UCSD-AML1 (cell line): ENCODE measurements around the gene AGXT.
A peak's percentile ranks its signal among the peaks of the same experiment; 100 is the strongest.
"Not testable (repeated sequence)": the region's sequence is repeated elsewhere in the genome, so short reads cannot be mapped to it uniquely, and the experiment has no call there.

Experiments
- DNase-seq: peaks from one replicate; lab custom pipeline; 2025; ENCODE audit not compliant: unreplicated experiment; lab: John Stamatoyannopoulos, UW

The AGXT gene

DNA sequence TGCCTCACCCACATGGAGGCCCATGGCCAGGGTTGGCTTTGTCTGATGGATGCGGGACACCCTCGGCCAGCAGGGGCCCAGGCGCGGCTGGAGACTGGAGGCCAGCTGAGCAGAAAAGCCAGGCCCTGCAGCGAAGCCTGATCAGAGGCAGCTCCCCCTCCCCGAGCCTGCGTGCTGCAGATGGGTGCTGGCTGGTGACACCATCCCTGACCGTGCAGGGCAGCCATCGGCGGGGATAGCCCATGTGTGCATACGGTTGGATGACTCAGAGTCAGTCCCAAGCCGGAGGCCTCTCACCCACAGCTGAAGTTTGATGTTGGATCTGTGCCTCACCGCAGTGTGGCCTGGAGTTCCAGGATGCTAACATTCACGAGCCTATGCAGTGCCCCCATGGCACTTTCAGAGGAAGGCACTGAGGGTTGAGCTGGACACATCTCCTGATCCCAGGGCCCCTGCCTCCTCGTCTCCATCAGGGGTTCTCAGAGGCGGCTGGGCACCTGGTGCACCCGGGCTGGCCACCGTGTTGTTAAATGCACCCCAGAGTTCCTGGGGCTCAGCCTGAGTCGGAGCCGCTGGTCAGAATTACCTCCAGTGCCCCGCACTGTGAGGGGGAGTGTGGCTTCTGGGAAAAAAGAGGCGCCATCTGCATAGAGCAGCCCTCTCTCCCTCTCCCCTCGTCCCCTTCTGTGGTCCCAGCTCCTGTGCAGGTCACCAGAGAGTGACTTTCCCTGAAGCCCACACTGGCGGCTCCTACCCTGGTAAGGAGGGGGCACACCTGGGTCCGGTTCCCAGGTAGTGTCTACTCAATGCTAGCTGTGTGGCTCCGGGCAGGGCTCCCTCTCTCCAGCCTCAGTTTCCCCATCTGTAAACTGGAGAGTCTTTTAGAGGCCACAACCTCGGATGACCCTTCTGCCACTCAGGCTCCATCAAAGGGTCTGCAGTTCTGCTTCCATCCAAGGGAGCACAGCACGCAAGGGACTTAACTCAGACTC is 29.2 kb upstream of the AGXT start:
- DNase-seq: no peak

DNA sequence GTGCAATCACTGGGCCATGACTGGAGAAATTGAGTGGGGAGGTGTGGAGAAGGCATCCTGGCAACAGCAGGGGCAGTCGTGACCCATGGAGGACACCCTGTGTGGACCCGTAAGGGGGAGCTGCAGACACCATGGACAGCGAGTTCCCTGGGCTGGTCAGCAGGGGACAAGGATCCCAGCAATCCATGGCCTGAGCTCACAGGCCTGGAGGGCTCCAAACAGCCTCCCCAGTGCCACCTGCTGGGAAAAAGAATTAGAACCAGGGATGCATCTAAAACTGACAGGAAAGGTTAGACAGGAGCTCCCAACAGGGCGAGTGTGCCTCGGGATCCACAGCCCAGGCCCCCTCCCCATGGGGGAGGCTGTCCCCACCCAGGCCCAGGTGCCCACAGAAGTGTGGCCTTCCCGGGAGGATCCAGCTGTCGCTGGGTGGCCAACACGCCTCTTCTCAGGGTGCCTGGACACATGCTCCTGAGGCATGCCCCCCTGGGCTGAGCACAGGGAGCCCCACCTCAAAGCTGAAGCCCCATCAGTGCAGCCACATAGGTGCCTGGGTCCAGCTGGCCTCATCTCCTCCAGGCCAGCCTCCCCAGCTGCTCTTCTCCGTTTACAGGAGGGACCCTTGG is 28.1 kb upstream of the AGXT start:
- peak; percentile 32 for DNase-seq

DNA sequence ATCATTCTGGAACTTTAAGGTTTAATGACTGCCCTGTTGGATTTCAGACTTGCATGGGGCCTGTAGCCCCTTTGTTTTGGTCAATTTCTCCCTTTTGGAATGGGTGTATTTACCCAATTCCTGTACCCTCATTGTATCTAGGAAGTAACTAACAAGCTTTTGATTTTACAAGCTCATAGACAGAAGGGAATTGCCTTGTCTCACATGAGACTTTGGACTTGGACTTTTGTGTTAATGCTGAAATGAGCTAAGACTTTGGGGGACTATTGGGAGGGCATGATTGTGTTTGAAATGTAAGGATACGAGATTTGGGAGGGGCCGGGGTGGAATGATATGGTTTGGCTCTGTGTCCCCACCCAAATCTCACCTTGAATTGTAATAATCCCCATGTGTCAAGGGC is 22.3 kb upstream of the AGXT start:
- not testable (repeated sequence) for DNase-seq

DNA sequence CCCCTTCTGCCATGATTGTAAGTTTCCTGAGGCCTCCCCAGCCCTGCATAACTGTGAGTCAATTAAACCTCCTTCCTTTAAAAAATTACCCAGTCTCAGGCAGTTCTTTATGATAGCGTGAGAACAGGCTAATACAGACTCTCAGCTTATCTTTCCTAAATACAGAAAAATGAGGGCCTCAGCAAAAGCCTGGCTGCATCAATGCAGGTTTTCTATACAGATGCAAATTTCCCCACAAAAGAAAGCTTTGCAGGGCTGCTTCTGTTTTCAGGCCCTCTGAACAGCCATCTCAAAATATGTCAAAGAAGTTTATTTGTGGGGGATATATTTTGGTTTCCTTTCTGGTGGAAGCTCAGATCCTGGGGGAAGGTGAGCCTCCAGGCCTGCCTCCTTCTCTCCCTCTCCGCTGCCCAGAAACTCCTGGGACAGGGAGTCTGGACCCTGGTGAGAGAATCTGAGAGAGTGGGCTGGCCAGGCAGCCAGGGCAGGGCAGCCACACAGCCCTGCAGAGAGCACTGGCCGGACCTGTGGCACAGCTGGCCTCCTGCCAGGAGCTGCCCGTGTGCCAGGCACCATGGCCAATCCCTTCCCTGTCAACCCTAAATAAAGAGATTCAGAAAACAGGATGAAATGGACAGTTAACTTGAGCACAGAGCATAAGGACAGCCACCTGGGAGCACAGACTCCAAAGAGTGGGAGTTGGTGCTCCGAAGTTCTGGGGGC is 21.6 kb upstream of the AGXT start:
- no peak for DNase-seq

DNA sequence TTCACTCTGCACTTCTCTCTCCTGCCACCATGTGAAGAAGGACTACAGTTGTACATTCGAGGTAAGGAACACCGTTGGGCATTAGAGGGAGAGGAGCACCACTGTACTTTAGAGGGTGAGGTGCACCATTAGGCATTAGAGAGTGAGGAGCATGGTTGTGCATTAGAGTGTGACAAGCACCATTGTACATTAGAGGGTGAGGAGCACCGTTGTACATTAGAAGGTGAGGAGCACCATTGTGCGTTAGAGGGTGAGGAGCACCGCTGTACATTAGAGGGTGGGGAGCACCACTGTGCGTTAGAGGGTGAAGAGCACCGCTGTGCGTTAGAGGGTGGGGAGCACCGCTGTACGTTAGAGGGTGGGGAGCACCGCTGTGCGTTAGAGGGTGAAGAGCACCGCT is 20.8 kb upstream of the AGXT start:
- no peak for DNase-seq

DNA sequence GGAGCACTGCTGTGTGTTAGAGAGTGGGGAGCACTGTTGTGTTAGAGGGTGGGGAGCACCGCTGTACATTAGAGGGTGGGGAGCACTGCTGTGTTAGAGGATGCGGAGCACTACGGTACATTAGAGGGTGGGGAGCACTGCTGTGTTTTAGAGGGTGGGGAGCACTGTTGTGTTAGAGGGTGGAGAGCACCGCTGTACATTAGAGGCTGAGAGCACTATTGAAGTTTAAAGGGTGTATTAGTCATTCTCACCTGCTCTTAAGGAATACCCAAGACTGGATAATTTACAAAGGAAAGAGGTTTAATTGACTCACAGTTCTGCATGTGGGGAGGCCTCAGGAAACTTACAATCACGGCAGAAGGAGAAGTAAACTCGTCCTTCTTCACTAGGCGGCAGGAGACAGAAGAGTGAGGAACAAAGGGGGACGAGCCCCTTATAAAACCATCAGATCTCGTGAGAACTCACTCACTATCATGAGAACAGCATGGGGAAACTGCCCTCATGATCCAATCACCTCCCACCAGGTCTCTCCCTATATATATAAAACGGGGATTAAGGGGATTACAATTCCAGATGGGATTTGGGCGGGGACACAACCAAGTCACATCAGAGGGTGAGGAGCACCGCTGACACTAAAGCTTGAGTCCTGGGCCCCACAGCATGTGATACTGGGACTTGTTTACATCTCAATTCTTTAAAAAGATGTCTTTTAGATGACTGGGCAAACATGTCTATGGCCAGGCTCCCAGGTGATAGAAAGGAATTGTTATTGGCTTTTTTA is 19.5 kb upstream of the AGXT start:
- no peak for DNase-seq

DNA sequence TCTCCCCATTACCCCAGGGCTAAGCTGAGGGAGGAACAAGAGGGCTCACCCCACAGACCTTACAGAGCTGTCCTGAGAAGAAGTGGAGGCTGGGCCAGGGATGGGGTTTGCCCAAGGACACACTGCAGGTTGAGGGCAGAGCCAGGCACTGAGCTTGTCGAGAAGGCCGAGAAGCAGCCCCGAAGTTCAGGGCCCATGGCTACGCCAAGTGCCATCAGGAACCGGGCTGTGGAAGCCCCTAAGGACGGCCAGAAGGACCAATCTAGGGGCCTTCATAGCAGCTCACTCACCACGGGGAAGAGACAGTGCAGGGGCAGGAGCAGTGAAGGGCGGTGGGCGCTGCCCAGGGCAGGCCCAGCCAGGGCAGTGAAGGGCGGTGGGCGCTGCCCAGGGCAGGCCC is 18.6 kb upstream of the AGXT start:
- no peak for DNase-seq

DNA sequence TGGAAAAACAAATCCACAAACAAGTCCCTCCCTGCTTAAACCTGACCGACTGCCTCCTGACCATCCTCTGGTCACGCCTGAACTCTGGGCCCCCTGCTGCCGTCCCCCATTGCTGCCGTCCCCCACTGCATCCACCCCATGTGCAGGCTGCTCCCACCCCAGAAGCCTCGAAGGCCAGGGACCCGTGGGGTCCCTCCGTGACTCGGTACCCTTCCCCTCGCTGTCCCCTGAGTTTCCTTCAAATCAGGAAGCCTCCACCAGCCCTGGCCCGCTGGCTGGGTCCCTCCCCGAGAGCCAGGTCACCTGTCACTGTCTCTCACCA is 17.9 kb upstream of the AGXT start:
- DNase-seq: no peak

DNA sequence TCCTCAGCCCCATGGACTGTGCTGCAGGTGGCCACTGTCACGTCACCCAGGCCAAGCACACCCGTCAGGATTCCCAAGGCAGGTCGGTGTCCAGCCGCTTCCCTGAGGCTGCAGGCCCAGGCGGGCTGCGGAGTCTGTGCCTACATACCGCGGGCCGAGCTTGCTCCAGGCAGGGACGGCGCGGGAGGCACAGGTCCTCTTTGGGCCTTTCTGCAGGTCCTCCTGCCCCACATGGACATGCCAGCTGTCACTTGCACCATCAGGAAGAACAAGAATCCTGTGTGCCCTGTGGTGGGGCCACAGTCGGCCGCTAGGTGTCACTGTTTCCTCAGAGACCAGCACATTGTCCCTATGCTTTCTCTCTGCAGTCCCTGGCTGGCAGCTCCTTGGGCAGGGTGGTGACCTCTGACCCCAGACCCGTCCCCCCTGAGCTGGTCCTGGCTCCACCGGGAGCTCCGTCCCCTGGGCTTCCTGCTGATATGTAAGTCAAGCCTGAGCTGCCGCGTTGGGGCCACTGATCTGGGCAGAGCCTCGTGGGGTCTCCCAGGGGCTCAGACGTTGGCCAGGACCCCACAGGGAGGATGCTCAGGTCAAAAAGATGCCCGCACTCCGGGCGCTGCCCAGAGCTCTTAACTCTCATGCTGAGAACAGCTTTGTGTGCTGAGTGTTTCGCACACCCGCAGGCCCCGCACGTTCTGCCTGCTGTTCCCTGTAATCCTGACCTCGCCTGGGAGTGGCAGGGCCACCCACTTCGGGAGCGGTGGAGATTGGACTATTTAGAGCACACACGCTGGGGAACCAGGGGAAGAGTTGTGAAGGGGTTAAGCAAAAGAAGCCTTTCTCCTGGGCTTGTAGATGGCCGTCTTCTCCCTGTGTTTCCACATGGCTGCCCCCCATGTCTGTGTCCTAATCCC is 17.3 kb upstream of the AGXT start:
- DNase-seq: peak; percentile 81

DNA sequence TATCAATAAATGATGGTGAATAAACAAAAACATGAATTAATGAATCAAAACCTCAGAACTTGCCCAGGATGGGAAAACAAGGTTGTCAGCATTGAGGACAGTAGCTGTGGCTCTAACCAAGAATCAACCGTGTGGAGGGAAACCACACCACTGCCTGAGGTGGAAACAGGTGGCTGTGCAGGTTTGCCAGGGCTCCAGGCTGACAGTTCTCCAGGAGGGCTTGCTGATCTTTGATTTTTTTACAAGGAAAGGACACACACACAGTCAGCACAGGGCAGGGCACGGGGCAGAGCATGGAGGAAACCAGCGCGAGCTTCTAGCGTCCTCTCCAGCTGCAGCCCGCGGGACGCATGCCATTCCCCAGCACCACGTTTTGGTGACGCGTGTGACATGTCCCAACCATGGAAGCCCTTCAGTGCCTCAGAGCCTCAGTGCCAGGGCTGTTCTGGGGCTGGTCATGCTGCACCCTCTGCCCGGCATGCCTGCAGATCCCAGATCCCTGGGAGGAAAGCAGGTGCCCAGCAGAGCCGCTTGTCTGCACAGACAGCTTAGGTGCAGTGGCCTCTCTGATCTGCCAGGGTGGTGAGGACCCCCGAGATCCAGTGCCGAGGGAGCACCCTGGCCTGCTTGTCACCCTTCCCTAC is 15.8 kb upstream of the AGXT start:
- no peak for DNase-seq

DNA sequence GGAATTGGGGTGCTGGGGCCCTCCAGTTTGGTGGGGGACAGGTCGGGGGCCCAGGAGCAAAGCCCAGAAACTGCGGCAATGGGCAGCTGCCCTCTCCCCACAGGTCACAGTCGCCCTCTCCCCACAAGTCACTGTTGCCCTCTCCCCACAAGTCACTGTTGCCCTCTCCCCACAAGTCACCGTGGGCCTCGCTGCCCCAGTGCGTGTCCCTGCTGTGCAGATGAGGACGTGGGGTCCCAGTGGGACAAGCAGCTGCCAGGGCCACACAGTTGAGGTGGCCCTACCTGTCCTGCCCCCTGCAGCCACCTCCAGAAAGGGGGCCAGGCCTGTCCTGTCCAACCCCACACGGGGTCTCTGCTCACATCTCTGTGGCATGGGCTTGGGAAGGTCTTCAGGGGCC is 13.0 kb upstream of the AGXT start:
- DNase-seq: no peak

DNA sequence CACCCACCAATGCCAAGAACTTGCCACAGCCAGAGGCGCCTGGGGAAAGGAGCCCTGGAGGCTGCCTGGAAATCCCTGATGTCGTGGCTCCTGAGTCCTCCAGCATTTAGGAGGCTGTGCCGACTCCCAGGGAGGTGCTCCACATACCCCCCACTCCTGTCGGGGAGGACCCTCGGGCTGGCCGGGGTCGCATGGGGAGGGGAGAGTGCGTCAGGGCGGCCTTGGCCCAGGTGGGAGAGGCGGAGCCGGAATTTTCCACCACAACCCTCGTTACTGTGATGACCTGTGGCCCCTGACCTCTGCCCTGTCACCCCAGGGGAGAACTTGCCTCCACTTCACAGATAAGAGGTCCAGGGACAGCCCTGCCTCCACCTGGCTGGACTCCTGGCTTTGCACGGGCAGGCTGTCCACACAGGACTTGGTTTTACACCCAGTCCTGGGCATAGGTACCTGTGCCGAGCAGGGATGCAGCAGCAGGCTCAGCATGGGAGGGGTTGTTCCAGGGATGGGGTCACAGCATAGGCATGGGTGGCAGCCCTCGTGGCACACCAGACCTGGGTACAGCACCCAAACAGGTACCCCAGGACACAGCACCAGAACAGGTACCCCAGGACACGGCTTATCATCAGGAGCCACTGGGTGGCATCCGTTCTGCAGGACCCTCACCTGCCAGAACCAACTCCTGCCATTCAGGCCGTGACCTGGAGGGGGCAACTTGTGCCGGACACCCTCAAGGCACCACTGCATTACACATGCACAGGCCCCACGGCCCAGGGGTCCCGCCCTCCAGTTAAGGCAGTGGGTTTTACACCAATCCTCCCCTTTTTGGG is 12.3 kb upstream of the AGXT start:
- DNase-seq: no peak

DNA sequence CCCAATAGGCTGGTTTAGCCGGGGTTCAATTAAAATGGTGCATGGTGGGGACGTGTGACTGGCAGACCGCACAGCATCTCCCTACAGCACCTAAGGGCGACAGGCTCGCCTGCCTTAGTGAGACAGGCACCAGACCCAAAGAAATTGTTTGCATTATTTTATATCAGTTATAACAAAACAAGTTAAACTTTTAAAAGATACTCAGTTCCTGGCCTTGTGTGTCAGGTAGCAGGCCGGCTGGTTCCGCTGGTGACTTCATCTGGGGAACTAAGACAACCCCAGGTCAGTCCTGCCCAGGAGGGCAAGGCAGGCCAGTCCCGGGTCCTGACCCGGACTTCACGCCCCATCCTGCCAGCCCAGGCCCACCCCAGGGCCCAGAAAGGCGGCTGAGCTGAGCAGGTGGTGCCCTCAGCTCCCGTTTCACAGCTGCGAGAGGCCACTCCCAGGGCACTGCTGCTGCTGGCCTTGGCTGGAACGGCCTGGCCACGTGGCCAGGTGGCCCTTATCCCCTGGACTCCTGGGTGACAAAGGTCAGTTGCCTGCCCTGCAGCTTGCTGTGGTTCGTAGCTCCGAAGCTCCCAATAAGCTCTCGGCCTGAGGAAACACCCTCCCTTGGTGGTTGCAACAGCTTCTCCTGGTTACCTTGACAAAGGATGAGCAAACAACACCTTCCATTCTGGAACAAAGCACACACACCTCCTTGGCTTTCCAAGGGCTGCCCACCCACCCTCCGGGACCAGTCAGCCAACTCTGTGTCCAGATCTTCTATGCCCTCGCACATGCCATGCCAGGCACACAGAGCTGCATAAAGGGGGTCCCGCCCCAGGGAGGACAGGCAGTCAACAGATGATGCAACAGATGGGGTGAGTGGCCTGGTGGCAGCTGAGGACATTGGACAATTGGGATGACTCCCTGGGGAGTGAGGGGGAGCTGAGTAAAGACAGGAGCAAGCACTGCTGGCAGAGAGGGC is 11.3 kb upstream of the AGXT start:
- no peak for DNase-seq

DNA sequence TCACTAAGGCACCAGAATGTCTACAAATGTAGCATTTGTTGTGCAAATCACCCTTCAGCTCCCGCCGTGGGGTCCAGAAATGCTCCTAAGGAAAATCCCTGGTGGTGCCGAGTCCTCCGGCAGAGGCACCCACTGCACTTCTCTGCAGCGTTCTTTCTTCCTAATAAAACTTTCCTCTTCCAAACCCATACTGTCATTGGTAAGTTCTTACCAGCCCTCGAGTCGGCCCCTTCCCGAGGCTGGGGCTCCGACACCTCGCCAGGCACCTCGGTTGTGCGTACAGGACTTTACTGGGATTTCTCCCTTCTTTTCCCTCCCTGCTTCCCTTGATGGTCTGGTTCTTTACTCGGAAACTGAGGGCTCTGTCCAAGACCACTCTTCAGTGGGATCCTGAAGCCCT is 10.3 kb upstream of the AGXT start:
- no peak for DNase-seq

DNA sequence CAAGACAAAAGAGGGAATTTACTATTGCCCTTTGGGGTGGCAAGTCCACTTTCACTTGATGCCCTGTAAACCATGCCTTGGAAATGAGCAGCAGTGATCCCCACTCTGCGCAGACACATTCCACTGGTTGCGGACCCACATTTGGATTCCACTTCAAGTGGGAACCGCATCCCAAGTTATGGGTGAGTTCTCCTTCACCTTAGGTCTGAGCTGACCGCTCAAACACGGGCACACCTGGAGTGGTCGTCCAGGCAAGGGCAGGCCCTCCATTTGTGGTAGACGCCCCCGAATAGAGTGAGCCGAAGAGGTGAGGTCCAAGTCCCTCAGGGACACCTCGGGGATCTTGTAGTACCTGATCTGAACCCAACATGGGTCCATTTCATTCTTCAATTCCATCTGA is 9.8 kb upstream of the AGXT start:
- no peak for DNase-seq

DNA sequence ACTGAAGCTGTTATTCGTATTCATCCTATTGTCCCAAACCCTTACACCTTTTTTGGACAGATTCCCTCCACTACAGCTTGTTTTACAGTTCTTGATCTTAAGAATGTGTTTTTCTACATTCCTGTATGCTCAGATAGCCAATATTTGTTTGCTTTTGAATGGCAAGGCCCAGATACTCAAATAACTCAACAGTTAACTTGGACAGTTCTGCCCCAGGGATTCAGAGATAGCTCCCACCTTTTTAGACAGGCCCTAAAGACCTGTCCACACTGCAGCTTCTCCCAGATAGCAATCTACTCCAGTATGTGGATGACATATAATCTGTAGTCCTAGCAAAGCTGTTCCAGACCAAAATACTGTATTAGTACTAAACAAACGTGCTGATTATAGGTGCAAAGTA is 7.1 kb upstream of the AGXT start:
- no peak for DNase-seq

DNA sequence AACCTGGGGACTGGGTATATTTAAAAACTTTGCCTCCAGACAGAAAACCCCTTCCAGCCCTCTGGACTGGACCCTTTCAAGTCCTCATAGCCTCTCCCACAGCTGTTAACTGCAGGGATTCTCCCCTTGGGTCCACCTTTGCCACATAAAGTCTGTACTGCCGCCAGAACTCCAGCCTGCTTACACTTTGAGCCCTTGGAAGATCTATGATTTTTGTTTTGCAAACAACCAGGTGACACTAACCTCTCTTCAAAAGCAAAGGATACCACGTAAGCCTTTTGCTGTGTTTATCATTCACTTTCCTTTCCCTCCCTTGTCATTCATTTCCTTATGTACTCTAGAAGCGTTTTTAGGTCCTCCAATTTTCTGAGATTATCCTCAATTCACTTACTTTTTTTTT is 4.1 kb upstream of the AGXT start:
- DNase-seq: no peak

DNA sequence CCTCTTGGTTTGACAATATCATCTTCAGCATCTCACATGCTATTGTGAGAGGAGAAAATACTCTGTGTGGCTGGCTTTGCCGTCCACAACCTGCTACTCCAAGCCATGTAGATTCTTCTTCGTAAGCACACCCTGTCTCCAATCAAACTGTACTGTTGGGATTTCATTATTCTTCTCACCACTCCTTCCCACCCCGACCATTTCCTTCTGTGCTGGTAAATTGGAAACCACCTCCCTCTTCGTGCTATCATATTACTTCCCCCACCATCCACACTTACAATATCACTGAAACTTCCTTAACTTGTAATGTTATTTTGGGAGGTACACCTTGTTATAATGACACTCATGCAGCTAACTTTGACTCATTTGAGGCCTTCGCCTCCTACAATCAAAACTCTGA is 3.2 kb upstream of the AGXT start:
- DNase-seq: no peak
